Nephron progenitor cell (in vitro differentiated cells): ENCODE measurements around the gene LEFTY2.

Experiments used
- DNase-seq: peaks from one replicate; pipeline ENCODE4 v3.0.0; 2021
- H3K27ac Mint-ChIP-seq: 2 replicates; pipeline ENCODE4 v1.8.0; 2021; ENCODE audit warnings: mild to moderate bottlenecking, moderate library complexity, mixed read lengths
- H3K27me3 Mint-ChIP-seq: 2 replicates; pipeline ENCODE4 v1.8.0; 2021; ENCODE audit warnings: mild to moderate bottlenecking, low read depth, mixed read lengths; ENCODE audit not compliant: poor library complexity
- H3K36me3 Mint-ChIP-seq: 2 replicates; pipeline ENCODE4 v1.8.0; 2021; ENCODE audit warnings: low read depth, mixed read lengths
- H3K4me1 Mint-ChIP-seq: 2 replicates; pipeline ENCODE4 v1.8.0; 2021; ENCODE audit warnings: mixed read lengths
- H3K4me3 Mint-ChIP-seq: 2 replicates; pipeline ENCODE4 v1.8.0; 2021; ENCODE audit warnings: mild to moderate bottlenecking, moderate library complexity, mixed read lengths
- H3K9me3 Mint-ChIP-seq: 2 replicates; pipeline ENCODE4 v1.8.0; 2021; ENCODE audit warnings: mild to moderate bottlenecking, moderate library complexity, mixed read lengths
- CTCF ChIP-seq: fragments of 200-600 bp; sonication (generic); IDR thresholded peaks from 2 replicates; pipeline ENCODE4 v1.5.0; 2021; ENCODE audit warnings: antibody characterized with exemption

Gene LEFTY2

DNA sequence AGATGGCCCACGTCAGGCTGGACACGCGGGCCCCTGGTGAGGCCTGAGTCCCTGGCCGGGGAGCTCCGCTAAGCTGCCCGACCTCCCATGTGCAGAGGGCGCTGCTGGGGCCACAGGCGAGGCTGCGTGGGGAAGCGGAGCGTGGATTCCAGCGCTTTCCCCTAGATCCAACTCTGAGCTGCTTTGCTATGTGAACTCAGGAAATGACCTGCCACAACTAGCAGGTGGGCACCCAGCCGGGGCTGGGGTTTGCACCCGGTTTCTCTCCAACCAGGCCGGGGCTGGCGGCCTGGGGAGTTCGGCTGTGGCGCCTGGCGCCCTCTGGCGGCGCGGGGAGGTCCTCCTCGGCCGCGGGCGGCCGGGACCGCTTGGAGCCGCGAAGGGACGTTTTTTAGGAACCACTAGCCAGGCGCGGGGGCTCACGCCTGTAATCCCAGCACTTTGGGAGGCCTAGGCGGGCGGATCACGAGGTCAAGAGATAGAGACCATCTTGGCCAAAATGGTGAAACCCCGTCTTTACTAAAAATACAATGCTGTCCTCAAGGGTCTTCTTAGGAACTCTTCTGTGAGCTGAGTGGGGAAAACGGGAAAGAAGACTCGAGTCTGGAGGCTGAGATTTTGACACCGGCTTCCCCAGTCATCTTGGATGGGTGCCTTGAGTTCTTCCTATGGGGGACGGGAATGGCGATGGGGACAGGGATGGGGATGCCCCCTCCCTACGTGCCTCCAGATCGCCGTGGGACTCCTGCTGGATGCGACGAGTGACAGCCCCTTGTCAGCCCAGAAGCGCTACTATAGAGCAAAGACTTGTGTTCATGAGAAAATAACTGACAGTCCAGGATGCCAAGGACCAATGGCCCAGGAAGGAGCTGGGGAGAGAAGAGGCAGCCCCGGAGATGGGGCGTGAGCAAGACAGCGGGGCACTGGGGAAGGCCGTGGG lies 29.6 kb downstream of the LEFTY2 start:
- Mint-ChIP-seq H3K9me3 (no peaks in the 10 kb centered on the region), H3K4me3 (no peak overlapping the region), H3K27me3 (peaks cover 21% of the 10 kb centered on the region), H3K27ac (no peak overlapping the region), H3K36me3 (peaks cover 6% of the 10 kb centered on the region), H3K4me1 (peaks cover 15% of the 10 kb centered on the region)
- DNase-seq: peak; percentile 81
- TF ChIP-seq CTCF: peak; percentile 92

DNA sequence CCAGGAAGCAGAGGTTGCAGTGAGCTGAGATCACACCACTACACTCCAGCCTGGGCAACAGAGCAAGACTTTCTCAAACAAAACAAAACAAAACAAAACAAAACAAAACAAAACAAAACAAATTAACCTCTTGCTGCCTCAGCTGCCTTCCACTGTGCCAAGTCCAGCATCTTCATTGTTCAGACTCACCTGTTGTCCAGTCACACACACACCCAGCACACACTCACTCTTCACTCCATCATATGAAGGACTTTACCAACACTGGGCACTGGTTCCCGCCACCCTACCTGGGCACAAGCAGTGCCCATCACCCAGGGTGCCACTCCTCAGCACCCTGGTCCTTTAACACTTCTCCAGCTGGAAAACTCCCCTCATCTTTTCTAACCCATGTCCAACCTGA lies 31.5 kb downstream of the LEFTY2 start:
- no peak for DNase-seq
- H3K4me1 Mint-ChIP-seq: no peaks in the 10 kb centered on the region
- H3K36me3 Mint-ChIP-seq: peaks cover 6% of the 10 kb centered on the region
- no peak overlapping the region for H3K4me3 Mint-ChIP-seq
- H3K27ac Mint-ChIP-seq: no peak overlapping the region
- no peaks in the 10 kb centered on the region for H3K9me3 Mint-ChIP-seq
- H3K27me3 Mint-ChIP-seq: peaks cover 31% of the 10 kb centered on the region
- no peak for TF ChIP-seq CTCF

GRCh38 chr1:225908773-225909172 lies 32.2 kb downstream of the LEFTY2 start:
- Mint-ChIP-seq H3K27ac (no peak overlapping the region), H3K4me1 (no peaks in the 10 kb centered on the region), H3K36me3 (peaks cover 8% of the 10 kb centered on the region), H3K4me3 (no peak overlapping the region), H3K9me3 (no peaks in the 10 kb centered on the region), H3K27me3 (peaks cover 28% of the 10 kb centered on the region)
- DNase-seq: no peak
- no peak for TF ChIP-seq CTCF

- H3K4me1 Mint-ChIP-seq: no peaks in the 10 kb centered on the region
Observed at GRCh38 chr1:225908013-225908640, 32.9 kb downstream of the LEFTY2 start.

GRCh38 chr1:225907341-225907740 lies 33.7 kb downstream of the LEFTY2 start:
- no peak for DNase-seq
- peaks cover 6% of the 10 kb centered on the region for H3K36me3 Mint-ChIP-seq
- H3K27me3 Mint-ChIP-seq: peaks cover 16% of the 10 kb centered on the region
- no peaks in the 10 kb centered on the region for H3K9me3 Mint-ChIP-seq
- no peak for TF ChIP-seq CTCF
- no peaks in the 10 kb centered on the region for H3K4me1 Mint-ChIP-seq
- H3K27ac Mint-ChIP-seq: no peak overlapping the region
- H3K4me3 Mint-ChIP-seq: no peak overlapping the region

More at GRCh38 chr1:225908013-225908640, 32.9 kb downstream of the LEFTY2 start:
- no peak overlapping the region for H3K4me3 Mint-ChIP-seq
- peaks cover 23% of the 10 kb centered on the region for H3K27me3 Mint-ChIP-seq
- DNase-seq: no peak
- peaks cover 11% of the 10 kb centered on the region for H3K36me3 Mint-ChIP-seq
- H3K9me3 Mint-ChIP-seq: no peaks in the 10 kb centered on the region
- no peak overlapping the region for H3K27ac Mint-ChIP-seq
- TF ChIP-seq CTCF: no peak
